Measurements from ENCODE around the gene KRTAP4-9. TPM values are rescaled to one million over a fixed set of nuclear protein-coding genes. Genes with fewer than 3 reads are reported as not detected.
"Not testable (repeated sequence)": the region's sequence is repeated elsewhere in the genome, so short reads cannot be mapped to it uniquely, and the experiment has no call there.

KRTAP4-9 gene
- total RNA-seq, 1 donor from 2014 or later: not detected

GRCh38 chr17:41111151-41111885, 6.1 kb downstream of the KRTAP4-9 start:
- H3K36me3 Mint-ChIP-seq (ENCODE audit: unreplicated experiment): peaks cover 9% of the 10 kb centered on the region
- H3K27me3 Mint-ChIP-seq (ENCODE audit: unreplicated experiment): no peaks in the 10 kb centered on the region
- no peak for TF ChIP-seq CTCF (IDR thresholded peaks at IDR 0.05; ENCODE audit: partially characterized antibody, unreplicated experiment)
- DNase-seq: no peak
- no peak overlapping the region for H3K4me3 Mint-ChIP-seq (ENCODE audit: unreplicated experiment)
- peaks cover 5% of the 10 kb centered on the region for H3K9me3 Mint-ChIP-seq (ENCODE audit: unreplicated experiment)
- H3K27ac Mint-ChIP-seq (ENCODE audit: unreplicated experiment): no peak overlapping the region
- H3K4me1 Mint-ChIP-seq (ENCODE audit: low read depth, unreplicated experiment): no peaks in the 10 kb centered on the region

- Mint-ChIP-seq H3K27me3 (ENCODE audit: unreplicated experiment) (peaks cover 3% of the 10 kb centered on the region), H3K4me3 (ENCODE audit: unreplicated experiment) (no peak overlapping the region), H3K9me3 (ENCODE audit: unreplicated experiment) (peaks cover 7% of the 10 kb centered on the region), H3K4me1 (ENCODE audit: low read depth, unreplicated experiment) (no peaks in the 10 kb centered on the region), H3K36me3 (ENCODE audit: unreplicated experiment) (peaks cover 12% of the 10 kb centered on the region), H3K27ac (ENCODE audit: unreplicated experiment) (no peak overlapping the region)
- no peak for DNase-seq
- no peak for TF ChIP-seq CTCF (IDR thresholded peaks at IDR 0.05; ENCODE audit: partially characterized antibody, unreplicated experiment)
Observed at GRCh38 chr17:41116297-41116696, 11.1 kb downstream of the KRTAP4-9 start.

- H3K4me3 Mint-ChIP-seq (ENCODE audit: unreplicated experiment); H3K27ac Mint-ChIP-seq (ENCODE audit: unreplicated experiment); H3K4me1 Mint-ChIP-seq (ENCODE audit: low read depth, unreplicated experiment); H3K9me3 Mint-ChIP-seq (ENCODE audit: unreplicated experiment); H3K27me3 Mint-ChIP-seq (ENCODE audit: unreplicated experiment): not testable (repeated sequence)
- DNase-seq: peak; percentile 16
- peaks cover 13% of the 10 kb centered on the region for H3K36me3 Mint-ChIP-seq (ENCODE audit: unreplicated experiment)
Observed at GRCh38 chr17:41117846-41118386, 12.7 kb downstream of the KRTAP4-9 start, which contains the start of gene KRTAP4-11. KRTAP4-11 (minus strand) TSS chr17:41118373; CDS start chr17:41118315, 58 bp downstream.

GRCh38 chr17:41118721-41119120, 13.5 kb downstream of the KRTAP4-9 start:
- Mint-ChIP-seq H3K9me3 (ENCODE audit: unreplicated experiment) (peaks cover 11% of the 10 kb centered on the region), H3K4me3 (ENCODE audit: unreplicated experiment) (no peak overlapping the region), H3K4me1 (ENCODE audit: low read depth, unreplicated experiment) (no peaks in the 10 kb centered on the region), H3K27ac (ENCODE audit: unreplicated experiment) (no peak overlapping the region), H3K27me3 (ENCODE audit: unreplicated experiment) (peaks cover 6% of the 10 kb centered on the region), H3K36me3 (ENCODE audit: unreplicated experiment) (peaks cover 19% of the 10 kb centered on the region)
- no peak for TF ChIP-seq CTCF (IDR thresholded peaks at IDR 0.05; ENCODE audit: partially characterized antibody, unreplicated experiment)
- DNase-seq: no peak

GRCh38 chr17:41119696-41120690, 14.8 kb downstream of the KRTAP4-9 start:
- not testable (repeated sequence) for H3K4me1 Mint-ChIP-seq (ENCODE audit: low read depth, unreplicated experiment); H3K27me3 Mint-ChIP-seq (ENCODE audit: unreplicated experiment)

More at GRCh38 chr17:41119696-41120690, 14.8 kb downstream of the KRTAP4-9 start:
- Mint-ChIP-seq H3K9me3 (ENCODE audit: unreplicated experiment) (peaks cover 17% of the 10 kb centered on the region), H3K36me3 (ENCODE audit: unreplicated experiment) (peaks cover 23% of the 10 kb centered on the region)
- DNase-seq; H3K27ac Mint-ChIP-seq (ENCODE audit: unreplicated experiment); H3K4me3 Mint-ChIP-seq (ENCODE audit: unreplicated experiment): not testable (repeated sequence)
